Measurements from ENCODE around the gene REEP3.

The REEP3 gene

DNA sequence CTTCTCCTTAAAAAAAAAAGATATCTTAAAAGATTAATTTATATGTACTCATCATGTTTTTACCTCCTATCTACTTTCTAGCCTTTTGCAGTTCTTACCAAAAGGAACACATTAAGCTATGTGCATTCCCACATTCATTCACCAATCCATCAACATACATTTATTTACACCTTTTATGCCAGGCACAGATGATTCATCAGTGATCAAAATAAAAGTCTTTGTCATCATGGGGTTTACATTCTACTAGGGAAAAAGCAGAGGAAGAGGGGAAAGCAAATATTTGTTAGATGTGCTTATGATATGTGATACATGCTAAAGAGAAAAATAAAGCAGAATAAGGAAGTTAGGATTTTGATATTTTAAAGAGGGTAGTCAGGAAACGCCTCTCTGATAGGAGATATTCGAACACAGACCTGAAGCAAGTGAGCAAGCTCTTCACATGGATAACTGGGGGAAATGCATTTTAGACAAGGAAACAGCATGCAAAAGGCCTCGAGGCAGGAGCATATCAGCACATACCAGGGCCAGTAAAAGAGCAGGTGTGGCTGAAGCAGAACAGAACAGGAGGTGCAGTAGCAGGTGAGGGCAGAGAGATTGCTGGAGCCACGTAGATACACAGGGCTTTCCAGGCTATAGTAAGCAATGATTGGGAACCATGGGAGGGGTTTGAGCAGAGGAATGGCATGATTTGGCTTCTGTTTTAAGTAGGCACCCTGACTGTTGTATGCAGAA, 67.4 kb downstream of the REEP3 start:
- DNase-seq (ENCODE audit: low read depth): no peak

DNA sequence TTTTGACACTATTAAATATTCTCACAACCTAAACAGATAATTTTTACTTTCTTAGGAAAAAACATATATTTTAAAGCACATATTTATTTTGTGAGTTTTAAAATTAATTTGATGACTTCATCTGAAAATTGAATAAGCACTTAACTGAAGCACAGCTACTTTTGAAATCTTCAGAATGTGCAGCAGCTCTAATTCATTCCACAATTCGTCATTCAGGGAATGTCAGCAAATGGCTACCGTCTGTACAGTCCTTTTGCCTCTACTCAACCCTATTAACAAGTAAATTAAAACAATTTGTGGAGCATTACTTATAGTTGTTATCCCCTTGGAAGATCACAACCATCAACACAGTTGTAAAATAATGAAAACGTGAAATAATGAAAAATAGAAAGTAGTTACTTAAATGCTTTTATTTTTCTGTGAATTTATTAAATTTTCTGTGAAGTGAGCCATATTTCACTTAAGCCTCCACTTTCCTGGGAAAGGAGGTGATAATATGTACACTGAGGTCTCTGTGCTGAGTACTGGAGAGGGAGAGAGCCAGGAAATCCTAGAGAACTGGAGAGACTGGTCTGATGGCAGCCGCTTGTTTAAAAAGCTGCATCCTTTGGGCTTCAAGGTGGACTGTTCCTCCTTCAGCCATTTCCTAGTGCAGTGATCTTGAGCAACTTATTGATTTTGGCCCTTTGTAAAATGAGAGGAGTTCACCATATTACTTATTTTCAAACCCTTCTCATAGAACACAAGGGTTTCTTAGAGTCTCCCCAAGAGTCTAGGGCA, 70.6 kb downstream of the REEP3 start:
- DNase-seq (ENCODE audit: low read depth): no peak

DNA sequence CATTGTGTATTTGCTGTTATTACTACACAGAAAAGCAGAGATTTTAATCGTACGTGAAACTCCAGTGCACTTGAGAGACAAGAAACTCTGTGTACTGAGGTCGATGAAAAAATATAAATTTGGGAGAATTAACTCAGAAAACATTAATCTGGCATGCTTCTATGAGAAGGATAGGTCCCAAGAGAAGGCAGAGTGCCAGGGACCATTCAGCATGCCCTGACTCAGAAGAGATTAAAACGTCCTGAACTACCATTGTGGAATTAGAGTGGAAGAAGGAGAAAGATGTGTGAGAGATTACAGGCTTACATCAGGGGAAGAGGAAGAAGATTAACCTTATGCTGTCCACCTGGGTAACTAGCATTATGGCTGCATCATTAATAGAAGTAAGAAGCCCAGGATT, 72.4 kb downstream of the REEP3 start:
- DNase-seq (ENCODE audit: low read depth): no peak

DNA sequence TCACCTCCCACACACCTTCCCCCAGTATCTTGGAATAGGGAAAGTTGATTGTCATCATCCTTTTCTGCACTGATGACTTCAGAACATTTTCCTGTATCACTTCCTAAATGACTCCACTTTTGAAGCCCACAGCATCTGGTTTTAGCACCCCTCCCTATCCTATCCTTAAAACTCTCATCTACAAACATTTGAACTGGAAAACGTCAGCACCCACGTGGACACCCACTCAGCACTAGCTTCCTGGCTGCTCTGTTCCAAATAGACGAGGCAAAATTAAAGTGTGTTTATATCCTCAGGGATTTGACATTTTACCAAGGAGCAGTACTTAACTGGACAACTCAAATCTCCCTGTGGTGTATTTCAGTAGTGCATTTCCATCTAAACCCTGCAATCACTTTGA, 73.9 kb downstream of the REEP3 start:
- DNase-seq (ENCODE audit: low read depth): no peak

DNA sequence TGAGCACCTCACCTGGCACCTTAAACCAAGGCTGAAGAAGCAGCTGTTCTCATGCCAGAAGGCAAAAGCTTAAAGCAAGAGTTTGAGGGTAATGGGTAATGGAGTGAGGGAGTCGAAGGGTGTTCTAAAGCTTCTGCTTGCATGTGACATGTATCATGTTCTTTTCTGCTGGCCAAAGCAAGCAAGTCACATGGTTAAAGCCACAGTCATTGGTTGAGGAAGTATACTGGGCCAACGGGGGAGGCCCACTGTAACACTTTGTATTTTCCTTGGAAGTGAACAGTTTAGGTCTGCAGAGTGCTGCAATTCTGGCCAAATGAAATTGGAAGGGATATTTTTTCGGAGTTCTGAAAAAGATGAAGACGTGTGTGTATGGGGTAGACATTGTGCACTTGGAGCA, 75.7 kb downstream of the REEP3 start:
- DNase-seq (ENCODE audit: low read depth): no peak

DNA sequence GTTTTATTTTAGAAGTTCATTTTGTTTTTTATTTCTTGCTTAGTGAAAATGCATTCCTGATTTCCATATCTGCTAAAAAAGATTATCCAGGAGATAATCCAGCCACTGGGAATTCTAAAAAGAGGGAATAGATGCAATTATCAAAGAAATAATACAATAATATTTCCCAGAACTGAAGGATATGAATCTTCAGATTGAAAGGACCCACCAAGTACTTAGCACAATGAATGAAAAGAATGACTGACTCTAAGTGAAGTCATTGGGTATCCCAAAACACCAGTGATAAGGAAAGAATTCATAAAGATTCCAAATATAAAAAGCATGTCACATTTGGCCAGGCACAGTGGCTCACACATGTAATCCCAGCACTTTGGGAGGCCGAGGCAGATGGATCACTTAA, 79.3 kb downstream of the REEP3 start:
- no peak for DNase-seq (ENCODE audit: low read depth)

DNA sequence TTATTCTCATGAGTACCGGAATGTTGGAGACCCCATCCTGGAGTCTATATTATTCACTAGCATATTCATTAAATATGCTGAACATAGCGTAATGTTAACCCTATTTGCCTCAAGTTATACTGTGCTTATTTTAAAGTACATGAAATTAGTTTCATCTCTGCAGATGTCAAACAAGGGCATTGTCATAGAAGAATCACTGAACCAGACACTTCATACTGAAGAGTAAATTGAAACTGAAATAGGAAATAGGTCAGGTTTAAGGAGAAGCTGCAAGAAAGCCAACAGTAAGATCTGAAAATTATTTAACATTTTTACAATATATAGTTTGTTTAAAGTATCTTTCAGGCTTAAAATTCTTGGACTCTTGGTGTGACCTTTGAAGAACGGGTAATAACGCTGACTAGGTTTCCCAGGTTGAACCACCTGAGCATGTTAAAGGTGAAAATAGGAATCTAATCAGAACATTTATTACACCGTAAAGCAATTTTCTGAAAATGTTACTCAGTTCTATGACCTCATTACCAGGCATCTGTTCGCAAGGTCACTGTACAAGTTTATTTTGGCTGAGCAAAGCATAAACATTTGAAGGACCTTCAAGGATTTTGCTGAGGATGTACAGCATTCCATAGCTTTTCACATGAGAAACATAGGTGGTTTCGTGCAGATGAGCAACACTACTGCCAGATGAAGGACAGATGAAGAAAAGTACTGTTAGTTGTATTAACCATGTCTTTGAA, 82.7 kb downstream of the REEP3 start:
- no peak for DNase-seq (ENCODE audit: low read depth)

DNA sequence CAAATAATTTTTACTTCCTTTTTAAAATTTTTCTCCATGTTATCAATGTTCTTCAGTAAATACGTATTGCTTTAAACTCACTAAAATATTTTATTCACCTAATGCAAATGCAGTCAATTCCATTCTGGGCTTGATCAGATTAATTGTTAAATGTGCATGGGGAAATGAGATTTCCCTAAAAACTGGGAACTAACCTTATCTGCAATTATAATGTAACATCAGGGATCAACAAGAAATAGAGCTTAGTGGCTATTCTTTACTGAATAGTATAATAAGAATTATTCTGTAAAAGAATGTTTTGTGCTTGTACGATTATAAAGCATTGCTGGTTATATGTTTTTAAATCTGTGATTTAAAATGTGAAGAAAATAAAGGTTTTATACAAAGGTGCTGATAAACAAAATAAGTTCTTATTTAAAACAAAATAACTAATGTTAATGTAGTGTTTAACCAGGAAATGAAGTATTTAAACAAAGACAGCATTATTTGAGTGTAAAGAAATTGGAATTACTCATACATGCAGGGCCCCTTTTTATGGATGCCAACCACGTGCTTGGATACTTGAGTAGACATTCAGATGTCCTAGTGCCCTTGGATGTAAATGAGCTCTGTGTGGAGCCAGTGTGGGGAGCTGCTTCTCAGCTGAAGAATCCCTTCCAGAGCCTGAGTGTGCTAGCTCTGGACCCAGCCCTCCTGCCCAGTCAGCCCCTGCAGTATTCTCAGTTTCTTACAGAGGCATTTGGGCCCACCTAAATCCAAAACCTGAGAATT, 84.2 kb downstream of the REEP3 start:
- no peak for DNase-seq (ENCODE audit: low read depth)

DNA sequence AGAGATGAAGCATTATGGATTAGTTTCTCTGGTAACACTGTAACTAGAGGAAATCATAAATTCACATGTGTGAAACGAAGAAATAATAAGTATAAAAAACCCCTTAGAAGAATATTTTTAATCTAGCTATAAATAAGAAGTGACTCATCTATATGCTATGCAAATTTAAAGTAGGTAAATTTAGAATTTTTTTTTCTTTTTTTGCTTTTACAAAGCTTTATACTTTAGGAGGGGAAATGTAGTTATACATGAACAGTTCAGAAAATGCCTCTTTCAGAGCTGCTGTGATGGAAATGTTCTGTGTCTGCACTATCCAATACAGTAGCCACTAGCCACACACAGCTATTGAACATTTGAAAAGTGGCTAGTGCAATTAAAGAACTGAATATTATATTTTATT, 87.3 kb downstream of the REEP3 start:
- no peak for DNase-seq (ENCODE audit: low read depth)

DNA sequence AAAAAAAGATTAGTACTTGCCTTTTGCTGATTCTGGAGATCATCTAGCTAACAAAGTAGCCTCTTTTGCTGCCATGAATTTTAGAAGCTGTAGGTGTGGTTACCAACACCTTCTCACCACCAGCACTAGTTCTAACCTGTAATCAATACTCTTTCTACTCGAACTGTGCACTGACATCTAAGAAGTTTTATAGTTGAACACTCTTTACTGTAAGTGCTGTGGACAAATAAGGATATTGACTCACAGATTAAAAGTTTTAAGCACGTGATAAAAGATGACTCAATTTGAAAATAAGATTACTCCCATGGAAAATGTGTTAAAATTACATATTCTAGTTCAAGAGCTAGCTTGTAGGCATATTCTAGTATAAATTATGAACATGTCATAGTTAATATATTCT, 89.9 kb downstream of the REEP3 start:
- no peak for DNase-seq (ENCODE audit: low read depth)

DNA sequence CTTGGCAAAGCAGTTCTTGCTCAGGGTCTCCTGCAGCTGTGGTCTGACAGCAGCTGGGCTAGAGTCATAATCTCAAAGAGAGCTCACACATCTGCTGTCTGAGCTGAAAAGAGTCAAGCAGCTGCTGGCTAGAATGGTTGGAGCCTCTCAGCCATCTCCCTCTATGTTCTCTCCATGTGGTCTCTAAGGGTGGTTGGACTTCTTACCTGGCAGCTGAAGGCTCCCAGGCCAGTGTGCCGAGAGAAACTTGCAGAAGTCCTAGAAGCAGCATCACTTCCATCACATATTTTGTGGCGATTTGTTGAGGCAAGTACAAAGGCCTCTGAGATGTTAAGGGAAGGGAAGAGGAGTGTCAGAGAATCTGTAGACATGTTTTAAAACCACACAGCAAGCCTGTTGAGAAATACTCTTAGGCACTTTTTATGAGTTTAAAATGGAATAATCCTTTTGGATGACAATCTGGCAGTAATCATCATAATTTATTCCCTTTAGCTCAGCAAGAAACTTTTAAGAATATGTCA, 93.2 kb downstream of the REEP3 start:
- DNase-seq (ENCODE audit: low read depth): no peak

DNA sequence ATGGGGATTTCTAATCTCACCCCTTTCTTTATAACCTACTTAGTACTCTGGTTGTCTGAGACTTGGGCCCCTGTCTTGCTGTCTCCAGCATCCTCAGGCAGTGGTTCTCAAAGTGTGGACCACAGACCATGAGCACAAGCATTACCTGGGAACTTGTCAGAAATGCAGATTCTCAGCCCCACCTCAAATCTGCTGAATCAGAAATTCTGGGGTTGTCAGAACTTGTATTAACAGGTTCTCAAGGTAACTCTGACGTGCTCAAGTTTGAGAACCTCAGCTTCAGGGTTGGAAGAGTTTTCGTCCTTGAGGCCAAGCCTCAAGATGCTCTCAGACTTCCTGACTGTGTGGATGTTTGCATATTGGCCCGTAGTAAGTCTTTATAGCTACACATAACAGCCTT, 97.4 kb downstream of the REEP3 start:
- no peak for DNase-seq (ENCODE audit: low read depth)

DNA sequence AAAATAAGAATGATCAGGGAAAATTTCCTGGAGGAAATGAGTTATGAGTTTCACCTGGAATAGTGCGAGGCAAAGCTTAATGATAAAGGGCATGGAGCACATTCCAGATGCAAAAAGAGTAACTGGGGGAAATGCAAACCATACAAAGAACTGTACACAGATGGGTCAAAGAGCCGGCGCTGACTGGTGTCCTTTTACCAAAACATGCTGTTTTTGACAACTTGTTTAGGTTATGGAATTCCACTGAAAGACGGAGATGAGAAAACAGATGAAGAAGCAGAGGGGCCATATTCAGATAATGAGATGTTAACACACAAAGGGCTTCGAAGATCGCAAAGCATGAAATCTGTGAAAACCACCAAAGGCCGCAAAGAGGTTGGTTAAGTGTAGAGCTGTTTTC, 98.2 kb downstream of the REEP3 start:
- DNase-seq (ENCODE audit: low read depth): no peak

DNA sequence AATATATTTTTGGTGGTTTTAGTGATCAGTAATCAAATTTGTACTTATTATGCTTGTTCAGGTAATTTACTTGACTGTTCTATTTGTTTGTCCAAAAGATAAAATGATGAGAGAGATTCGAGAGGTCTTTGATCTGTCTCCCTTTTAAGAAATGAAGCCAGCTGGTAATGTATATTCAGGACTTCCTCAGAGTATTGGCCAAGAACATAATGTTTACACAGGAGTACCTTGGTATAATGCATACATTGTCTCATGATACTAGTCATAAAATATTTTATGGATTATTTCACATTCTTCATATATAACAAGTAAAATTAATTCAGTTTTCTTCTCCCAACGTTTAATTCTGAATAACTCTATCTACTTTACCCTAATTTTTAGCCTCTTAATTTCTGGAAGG, 100.9 kb downstream of the REEP3 start:
- no peak for DNase-seq (ENCODE audit: low read depth)

DNA sequence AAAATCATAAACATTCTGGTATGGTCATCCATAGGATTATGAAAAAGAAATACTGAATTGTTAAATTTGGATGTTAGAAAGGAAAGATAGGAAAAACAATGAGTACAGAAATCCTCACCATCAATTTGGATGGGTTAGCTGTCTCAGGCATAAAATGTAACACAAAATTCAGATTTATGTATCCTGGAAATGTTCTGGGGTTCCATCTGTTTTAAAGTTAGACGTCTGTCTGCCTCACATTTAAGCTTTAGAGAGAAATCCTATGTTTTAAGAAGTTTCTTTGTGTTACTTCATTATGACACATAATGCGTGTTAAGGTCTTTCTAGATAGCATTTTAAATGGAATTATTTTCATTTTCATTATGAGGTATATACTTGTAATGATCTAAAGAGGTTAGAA, 103.5 kb downstream of the REEP3 start:
- no peak for DNase-seq (ENCODE audit: low read depth)

DNA sequence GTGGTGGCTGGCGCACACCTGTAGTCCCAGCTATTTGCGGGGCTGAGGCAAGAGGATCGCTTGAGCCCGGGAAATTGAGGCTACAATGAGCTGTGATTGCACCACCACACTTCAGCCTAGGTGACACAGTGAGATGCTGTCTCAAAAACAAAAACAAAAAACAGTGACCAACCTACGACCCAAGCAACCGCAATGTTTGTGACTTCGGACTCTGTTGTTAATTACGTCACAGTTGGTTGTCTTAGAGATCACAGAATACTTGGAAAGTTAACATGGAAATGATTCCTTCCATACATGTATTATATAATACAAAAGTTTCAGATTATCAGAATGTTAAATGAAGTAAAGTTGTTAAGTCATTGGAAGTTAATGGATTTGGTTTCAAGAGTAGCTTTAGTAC, 106.2 kb downstream of the REEP3 start:
- no peak for DNase-seq (ENCODE audit: low read depth)

DNA sequence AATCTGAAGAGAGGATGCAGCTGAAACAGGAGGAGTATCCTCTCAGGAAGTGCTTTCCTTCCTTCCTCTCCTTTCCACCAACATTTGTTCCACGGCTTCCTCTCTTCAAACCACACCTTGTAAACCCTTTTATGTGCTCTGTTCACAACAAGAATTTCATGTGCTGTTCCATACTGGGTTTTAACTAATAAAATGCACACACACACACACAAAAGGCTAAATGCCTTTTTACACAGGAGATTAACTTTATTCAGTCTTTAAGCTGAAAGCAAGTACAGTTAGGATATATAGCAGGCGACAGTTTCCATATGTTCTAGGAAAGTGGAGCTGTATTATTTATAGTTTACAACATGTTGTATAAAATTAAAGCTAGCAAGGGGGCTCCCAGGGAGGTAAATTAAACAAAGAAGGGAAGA, 106.7 kb downstream of the REEP3 start:
- no peak for DNase-seq (ENCODE audit: low read depth)

DNA sequence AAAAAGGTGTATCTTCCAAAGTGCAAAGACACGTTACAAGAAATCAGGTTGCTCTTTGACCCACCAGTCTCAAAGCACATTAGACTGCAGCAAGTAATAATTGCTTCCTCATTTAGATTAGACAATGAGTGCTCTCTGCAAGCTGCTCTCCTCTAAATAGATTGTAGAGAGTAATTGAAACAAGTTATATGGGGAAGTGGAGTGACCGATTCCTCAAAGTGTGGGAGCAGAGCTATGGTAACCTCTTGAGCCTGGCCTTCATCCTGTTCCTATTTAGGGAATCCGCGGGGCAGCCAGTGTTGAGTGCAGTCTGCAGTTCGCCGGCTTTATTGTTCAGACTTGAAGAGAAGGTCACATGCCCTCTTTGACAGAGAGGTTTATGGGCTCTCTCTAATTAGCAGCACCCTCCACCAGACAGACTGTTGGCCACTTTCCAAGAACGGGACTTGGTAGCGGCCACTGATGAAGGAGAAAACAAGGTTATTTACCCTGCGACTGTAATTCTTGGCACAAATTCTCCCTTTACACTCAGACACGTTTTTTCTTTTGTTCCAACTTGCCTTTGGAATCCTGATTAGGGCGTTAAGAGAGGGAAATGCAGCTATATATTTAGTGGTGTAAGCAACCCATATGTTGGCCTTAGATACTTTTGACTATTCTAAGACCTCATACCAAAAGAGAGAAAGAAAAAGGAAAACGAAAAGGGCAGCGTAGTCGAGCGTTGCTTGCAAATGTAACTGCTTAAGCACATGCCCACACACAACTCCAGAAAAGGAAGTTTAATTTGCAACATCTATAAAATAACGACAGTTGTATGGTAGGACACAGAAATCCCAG, 107.5 kb downstream of the REEP3 start:
- no peak for DNase-seq (ENCODE audit: low read depth)

DNA sequence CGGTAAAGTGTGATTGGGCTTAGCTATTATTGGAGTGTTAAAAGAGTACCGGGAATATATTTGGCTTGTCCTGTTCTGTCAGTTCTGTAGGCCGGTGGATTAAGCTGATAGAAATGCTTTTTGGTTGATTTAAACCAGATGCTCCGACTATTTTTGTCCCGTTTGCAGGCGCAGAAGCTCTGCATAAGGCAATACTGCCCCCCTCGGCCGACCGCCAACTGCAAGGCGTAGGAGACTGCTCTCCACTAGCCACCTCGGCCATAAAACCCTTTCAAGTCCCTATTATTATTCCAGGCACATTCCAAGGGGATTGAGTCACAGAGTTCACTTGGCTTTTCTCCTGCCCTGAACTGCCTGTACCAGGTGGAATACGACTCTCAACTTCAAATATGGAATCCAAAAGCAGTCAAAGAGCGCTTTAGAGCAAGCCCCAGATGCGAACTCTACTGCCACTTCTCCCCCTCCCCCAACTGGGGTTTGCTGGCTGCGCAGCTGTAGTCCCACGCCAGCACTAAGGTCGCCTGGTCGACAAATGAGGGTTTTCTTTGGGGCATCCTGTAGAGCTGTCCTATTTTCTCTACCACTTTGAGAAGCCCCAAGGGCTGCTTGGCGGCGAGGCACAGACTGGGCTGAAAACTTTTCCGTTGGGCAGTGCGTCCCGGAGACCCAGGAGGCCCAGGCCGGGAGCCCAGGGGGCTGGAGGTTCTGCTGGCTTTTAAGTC, 108.3 kb downstream of the REEP3 start:
- DNase-seq (ENCODE audit: low read depth): peak; percentile 68
